SK-N-SH treated with all-trans-retinoic acid at 6 μM for 48 hours (cell line): ENCODE measurements around the gene NAA15.

Experiments
- ARNTL ChIP-seq: fragments of 450-650 bp; formaldehyde crosslinking; IDR thresholded peaks from 2 replicates; pipeline ENCODE4 v1.5.0; 2020; ENCODE audit warnings: low read depth, mild to moderate bottlenecking, moderate library complexity, borderline replicate concordance
- BACH2 ChIP-seq: fragments of 250-450 bp; sonication (Bioruptor Pico); IDR thresholded peaks from 2 replicates; pipeline ENCODE4 v1.9.0; 2021; ENCODE audit warnings: mild to moderate bottlenecking, borderline replicate concordance
- GLIS3 ChIP-seq: fragments of 250-450 bp; sonication (Bioruptor Pico); IDR thresholded peaks from 2 replicates; pipeline ENCODE4 v1.5.0; 2020; ENCODE audit warnings: mild to moderate bottlenecking, moderate library complexity
- TCF4 ChIP-seq: fragments of 250-450 bp; sonication (Bioruptor Pico); IDR thresholded peaks from 2 replicates; pipeline ENCODE4 v1.8.0; 2021; ENCODE audit warnings: mild to moderate bottlenecking, moderate library complexity, borderline replicate concordance
- ZFP3 ChIP-seq: fragments of 250-450 bp; sonication (Bioruptor Pico); IDR thresholded peaks from 2 replicates; pipeline ENCODE4 v1.5.0; 2020; ENCODE audit warnings: mild to moderate bottlenecking, moderate library complexity
- TF ChIP-seq, protein P1 (sequence below): fragments of 250-450 bp; sonication (Bioruptor Pico); IDR thresholded peaks from 2 replicates; pipeline ENCODE4 v1.8.0; 2020; ENCODE audit warnings: mild to moderate bottlenecking, moderate library complexity, borderline replicate concordance

DNA sequence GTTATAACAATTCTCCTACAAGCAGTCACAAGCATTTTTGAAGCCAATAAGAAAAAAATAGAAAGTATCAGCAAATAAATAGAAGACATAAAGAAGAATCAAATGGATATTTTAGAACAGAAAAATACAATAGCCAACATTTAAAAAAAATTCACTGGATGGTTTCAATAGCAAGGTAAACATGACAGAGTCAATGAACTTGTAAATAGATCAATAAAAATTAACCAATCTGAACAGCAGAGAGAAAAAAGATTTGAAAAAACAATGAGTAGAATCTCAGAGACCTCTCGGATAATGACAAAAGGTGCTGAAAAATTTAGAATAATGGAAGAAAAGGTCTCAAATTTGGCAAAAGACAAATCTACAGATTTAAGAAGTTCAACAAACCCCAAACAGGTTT is 119.3 kb downstream of the NAA15 start:
- TF ChIP-seq ARNTL = no peak
- TF ChIP-seq TCF4 (CRISPR knock-in tag) = no peak
- no peak for TF ChIP-seq BACH2 (CRISPR knock-in tag)
- no peak for TF ChIP-seq GLIS3 (CRISPR knock-in tag)
- TF ChIP-seq, protein P1, sequence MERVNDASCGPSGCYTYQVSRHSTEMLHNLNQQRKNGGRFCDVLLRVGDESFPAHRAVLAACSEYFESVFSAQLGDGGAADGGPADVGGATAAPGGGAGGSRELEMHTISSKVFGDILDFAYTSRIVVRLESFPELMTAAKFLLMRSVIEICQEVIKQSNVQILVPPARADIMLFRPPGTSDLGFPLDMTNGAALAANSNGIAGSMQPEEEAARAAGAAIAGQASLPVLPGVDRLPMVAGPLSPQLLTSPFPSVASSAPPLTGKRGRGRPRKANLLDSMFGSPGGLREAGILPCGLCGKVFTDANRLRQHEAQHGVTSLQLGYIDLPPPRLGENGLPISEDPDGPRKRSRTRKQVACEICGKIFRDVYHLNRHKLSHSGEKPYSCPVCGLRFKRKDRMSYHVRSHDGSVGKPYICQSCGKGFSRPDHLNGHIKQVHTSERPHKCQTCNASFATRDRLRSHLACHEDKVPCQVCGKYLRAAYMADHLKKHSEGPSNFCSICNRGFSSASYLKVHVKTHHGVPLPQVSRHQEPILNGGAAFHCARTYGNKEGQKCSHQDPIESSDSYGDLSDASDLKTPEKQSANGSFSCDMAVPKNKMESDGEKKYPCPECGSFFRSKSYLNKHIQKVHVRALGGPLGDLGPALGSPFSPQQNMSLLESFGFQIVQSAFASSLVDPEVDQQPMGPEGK (CRISPR knock-in tag) = no peak
- TF ChIP-seq ZFP3 = no peak
